Measurements from ENCODE around the gene UQCR11.
A peak's percentile ranks its signal among the peaks of the same experiment; 100 is the strongest.
"Not testable (repeated sequence)": the region's sequence is repeated elsewhere in the genome, so short reads cannot be mapped to it uniquely, and the experiment has no call there.

The UQCR11 gene
- total RNA-seq: 7.9 reads per million, percentile 27 among the genes with 10 or more reads in this experiment

GRCh38 chr19:1605236-1606137 lies at the start of gene UQCR11:
TSS of gene UQCR11 (minus strand) at chr19:1605462. CDS start at chr19:1605409, 53 bp downstream.
- peak; percentile 90 for DNase-seq

- DNase-seq: no peak
These were observed 49.0 kb upstream of the UQCR11 start for GRCh38 chr19:1654178-1654792.

- no peak for DNase-seq
These were observed 48.0 kb upstream of the UQCR11 start for GRCh38 chr19:1653300-1653628.

GRCh38 chr19:1652471-1653299 lies 47.4 kb upstream of the UQCR11 start, which contains the start of gene TCF3:
TSS of gene TCF3 (minus strand) at chr19:1652615. CDS start at chr19:1650248, 2,367 bp downstream.
- peak; percentile 97 for DNase-seq

- DNase-seq: peak; percentile 32
These were observed 46.5 kb upstream of the UQCR11 start for GRCh38 chr19:1651568-1652291.

- peak; percentile 60 for DNase-seq
These were observed 45.6 kb upstream of the UQCR11 start for GRCh38 chr19:1650650-1651567.

- DNase-seq: no peak
These were observed 44.7 kb upstream of the UQCR11 start for GRCh38 chr19:1649706-1650649.

- no peak for DNase-seq
These were observed 43.8 kb upstream of the UQCR11 start for GRCh38 chr19:1648920-1649541.

GRCh38 chr19:1648459-1648849 lies 43.2 kb upstream of the UQCR11 start:
- DNase-seq: no peak

- no peak for DNase-seq
These were observed 42.5 kb upstream of the UQCR11 start for GRCh38 chr19:1647501-1648458.

- DNase-seq: no peak
These were observed 41.6 kb upstream of the UQCR11 start for GRCh38 chr19:1646659-1647453.

- no peak for DNase-seq
These were observed 40.9 kb upstream of the UQCR11 start for GRCh38 chr19:1646149-1646548.

- DNase-seq: no peak
These were observed 40.0 kb upstream of the UQCR11 start for GRCh38 chr19:1645299-1645698.

GRCh38 chr19:1644070-1644469 lies 38.8 kb upstream of the UQCR11 start:
- no peak for DNase-seq

GRCh38 chr19:1640893-1641448 lies 35.7 kb upstream of the UQCR11 start:
- not testable (repeated sequence) for DNase-seq

- DNase-seq: no peak
These were observed 31.3 kb upstream of the UQCR11 start for GRCh38 chr19:1636325-1637236.
